Measurements from ENCODE around the gene GDE1. TPM values are rescaled to one million over a fixed set of nuclear protein-coding genes. Genes with fewer than 3 reads are reported as not detected.

The GDE1 gene
- total RNA-seq, 1 experiment from 2014 or later: 65.7 TPM

DNA sequence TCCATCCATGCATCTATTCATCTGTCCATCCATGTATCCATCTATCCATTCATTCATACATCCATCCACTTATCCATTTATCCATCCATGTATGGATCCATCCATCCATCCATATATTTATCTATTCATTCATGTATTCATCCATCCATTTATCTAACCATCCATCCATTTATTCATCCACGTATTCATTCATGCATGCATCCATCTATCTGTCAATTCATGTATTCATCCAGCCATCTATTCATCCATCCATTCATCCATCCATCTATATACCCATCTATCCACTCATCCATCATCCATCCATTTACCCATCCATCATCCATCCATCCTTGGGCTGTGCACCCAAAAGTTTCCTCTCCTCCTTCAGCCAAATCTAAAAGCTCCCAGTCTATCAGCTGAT is 43.4 kb downstream of the GDE1 start:
- no peak overlapping the region for H3K4me3 Mint-ChIP-seq
- H3K27ac Mint-ChIP-seq: no peak overlapping the region
- CTCF ChIA-PET: interaction anchor here (0.6 to 1.6 kb wide), 4 partner anchors 24 to 105 kb away, joined by 3 to 6 read pairs (median 4); partner anchors contain the start of gene VPS35L
- peaks cover 8% of the 10 kb centered on the region; the same call in 1 of the 2 replicates for H3K9me3 Mint-ChIP-seq
- no peak for ATAC-seq
- no peaks in the 10 kb centered on the region for H3K27me3 Mint-ChIP-seq (ENCODE audit: low read depth)
- H3K4me1 Mint-ChIP-seq: peaks cover 7% of the 10 kb centered on the region; the same call in 1 of the 2 replicates
- POLR2A ChIA-PET: no interaction called here
- H3K36me3 Mint-ChIP-seq: no peaks in the 10 kb centered on the region
- DNase-seq (ENCODE audit: low spot score): no peak
- TF ChIP-seq SMAD4 (CRISPR knock-in tag; IDR thresholded peaks at IDR 0.05): no peak
- TF ChIP-seq ZNF219 (CRISPR knock-in tag; IDR thresholded peaks at IDR 0.05; ENCODE audit: borderline replicate concordance): no peak
- TF ChIP-seq, protein P1, sequence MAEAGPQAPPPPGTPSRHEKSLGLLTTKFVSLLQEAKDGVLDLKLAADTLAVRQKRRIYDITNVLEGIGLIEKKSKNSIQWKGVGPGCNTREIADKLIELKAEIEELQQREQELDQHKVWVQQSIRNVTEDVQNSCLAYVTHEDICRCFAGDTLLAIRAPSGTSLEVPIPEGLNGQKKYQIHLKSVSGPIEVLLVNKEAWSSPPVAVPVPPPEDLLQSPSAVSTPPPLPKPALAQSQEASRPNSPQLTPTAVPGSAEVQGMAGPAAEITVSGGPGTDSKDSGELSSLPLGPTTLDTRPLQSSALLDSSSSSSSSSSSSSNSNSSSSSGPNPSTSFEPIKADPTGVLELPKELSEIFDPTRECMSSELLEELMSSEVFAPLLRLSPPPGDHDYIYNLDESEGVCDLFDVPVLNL (CRISPR knock-in tag; IDR thresholded peaks at IDR 0.05; ENCODE audit: borderline replicate concordance, low read depth): no peak
- TF ChIP-seq ZNF416 (CRISPR knock-in tag; IDR thresholded peaks at IDR 0.05): no peak
- no peak for TF ChIP-seq MXD4 (CRISPR knock-in tag; IDR thresholded peaks at IDR 0.05; ENCODE audit: borderline replicate concordance)
- no peak for TF ChIP-seq IRF2 (CRISPR knock-in tag; IDR thresholded peaks at IDR 0.05; ENCODE audit: borderline replicate concordance, low read depth)
- TF ChIP-seq ZNF121 (CRISPR knock-in tag; IDR thresholded peaks at IDR 0.05): no peak
- TF ChIP-seq GABPB1 (CRISPR knock-in tag; IDR thresholded peaks at IDR 0.05): no peak
- TF ChIP-seq OVOL2 (CRISPR knock-in tag; IDR thresholded peaks at IDR 0.05; ENCODE audit: borderline replicate concordance): no peak
- TF ChIP-seq ZNF671 (CRISPR knock-in tag; IDR thresholded peaks at IDR 0.05): no peak
- no peak for TF ChIP-seq GTF2I (CRISPR knock-in tag; conservative IDR thresholded peaks at IDR 0.05)
- TF ChIP-seq ZNF396 (CRISPR knock-in tag; IDR thresholded peaks at IDR 0.05; ENCODE audit: borderline replicate concordance): no peak
- TF ChIP-seq JUN (CRISPR knock-in tag; IDR thresholded peaks at IDR 0.05): no peak
- TF ChIP-seq, protein P2, sequence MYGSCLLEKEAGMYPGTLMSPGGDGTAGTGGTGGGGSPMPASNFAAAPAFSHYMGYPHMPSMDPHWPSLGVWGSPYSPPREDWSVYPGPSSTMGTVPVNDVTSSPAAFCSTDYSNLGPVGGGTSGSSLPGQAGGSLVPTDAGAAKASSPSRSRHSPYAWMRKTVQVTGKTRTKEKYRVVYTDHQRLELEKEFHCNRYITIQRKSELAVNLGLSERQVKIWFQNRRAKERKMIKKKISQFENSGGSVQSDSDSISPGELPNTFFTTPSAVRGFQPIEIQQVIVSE (CRISPR knock-in tag; IDR thresholded peaks at IDR 0.05; ENCODE audit: borderline replicate concordance): no peak
- TF ChIP-seq, protein P3, sequence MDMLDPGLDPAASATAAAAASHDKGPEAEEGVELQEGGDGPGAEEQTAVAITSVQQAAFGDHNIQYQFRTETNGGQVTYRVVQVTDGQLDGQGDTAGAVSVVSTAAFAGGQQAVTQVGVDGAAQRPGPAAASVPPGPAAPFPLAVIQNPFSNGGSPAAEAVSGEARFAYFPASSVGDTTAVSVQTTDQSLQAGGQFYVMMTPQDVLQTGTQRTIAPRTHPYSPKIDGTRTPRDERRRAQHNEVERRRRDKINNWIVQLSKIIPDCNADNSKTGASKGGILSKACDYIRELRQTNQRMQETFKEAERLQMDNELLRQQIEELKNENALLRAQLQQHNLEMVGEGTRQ (CRISPR knock-in tag; IDR thresholded peaks at IDR 0.05): no peak
- TF ChIP-seq, protein P4, sequence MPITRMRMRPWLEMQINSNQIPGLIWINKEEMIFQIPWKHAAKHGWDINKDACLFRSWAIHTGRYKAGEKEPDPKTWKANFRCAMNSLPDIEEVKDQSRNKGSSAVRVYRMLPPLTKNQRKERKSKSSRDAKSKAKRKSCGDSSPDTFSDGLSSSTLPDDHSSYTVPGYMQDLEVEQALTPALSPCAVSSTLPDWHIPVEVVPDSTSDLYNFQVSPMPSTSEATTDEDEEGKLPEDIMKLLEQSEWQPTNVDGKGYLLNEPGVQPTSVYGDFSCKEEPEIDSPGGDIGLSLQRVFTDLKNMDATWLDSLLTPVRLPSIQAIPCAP (CRISPR knock-in tag; IDR thresholded peaks at IDR 0.05): no peak
- no peak for TF ChIP-seq CBFB (CRISPR knock-in tag; IDR thresholded peaks at IDR 0.05; ENCODE audit: low read depth)
- TF ChIP-seq, protein P5, sequence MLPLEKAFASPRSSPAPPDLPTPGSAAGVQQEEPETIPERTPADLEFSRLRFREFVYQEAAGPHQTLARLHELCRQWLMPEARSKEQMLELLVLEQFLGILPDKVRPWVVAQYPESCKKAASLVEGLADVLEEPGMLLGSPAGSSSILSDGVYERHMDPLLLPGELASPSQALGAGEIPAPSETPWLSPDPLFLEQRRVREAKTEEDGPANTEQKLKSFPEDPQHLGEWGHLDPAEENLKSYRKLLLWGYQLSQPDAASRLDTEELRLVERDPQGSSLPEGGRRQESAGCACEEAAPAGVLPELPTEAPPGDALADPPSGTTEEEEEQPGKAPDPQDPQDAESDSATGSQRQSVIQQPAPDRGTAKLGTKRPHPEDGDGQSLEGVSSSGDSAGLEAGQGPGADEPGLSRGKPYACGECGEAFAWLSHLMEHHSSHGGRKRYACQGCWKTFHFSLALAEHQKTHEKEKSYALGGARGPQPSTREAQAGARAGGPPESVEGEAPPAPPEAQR (CRISPR knock-in tag; IDR thresholded peaks at IDR 0.05): no peak

DNA sequence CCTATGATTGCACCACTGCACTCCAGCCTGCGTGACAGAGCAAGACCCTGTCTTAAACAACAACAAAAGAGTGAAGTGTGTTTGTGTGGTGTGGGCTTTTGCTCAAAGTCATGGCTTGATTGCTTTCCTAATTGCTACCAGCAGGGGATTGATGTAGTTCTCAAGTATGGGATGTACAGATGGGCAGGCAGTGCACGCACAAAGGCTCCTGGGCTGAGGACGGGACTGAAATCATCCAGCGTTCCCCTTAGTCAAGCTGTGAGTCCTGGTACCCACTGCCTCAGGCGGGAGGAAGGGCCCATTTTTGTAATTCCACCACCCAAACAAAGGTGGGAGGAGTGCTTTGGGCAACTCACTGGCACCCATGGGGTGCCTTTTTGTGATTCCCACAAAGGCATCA is 47.3 kb downstream of the GDE1 start:
- H3K27me3 Mint-ChIP-seq (ENCODE audit: low read depth): no peaks in the 10 kb centered on the region
- ChIA-PET CTCF (no interaction called here), POLR2A (no interaction called here)
- no peak for ATAC-seq
- peaks cover 3% of the 10 kb centered on the region; the same call in 1 of the 2 replicates for H3K4me1 Mint-ChIP-seq
- H3K4me3 Mint-ChIP-seq: no peak overlapping the region
- peaks cover 8% of the 10 kb centered on the region; the same call in 1 of the 2 replicates for H3K9me3 Mint-ChIP-seq
- peaks cover 2% of the 10 kb centered on the region; the same call in 1 of the 2 replicates for H3K36me3 Mint-ChIP-seq
- H3K27ac Mint-ChIP-seq: no peak overlapping the region
- DNase-seq (ENCODE audit: low spot score): no peak
- TF ChIP-seq ZNF396 (CRISPR knock-in tag; IDR thresholded peaks at IDR 0.05; ENCODE audit: borderline replicate concordance) (no peak), MXD4 (CRISPR knock-in tag; IDR thresholded peaks at IDR 0.05; ENCODE audit: borderline replicate concordance) (no peak), ZNF423 (CRISPR knock-in tag; IDR thresholded peaks at IDR 0.05) (no peak)
- TF ChIP-seq, protein P6, sequence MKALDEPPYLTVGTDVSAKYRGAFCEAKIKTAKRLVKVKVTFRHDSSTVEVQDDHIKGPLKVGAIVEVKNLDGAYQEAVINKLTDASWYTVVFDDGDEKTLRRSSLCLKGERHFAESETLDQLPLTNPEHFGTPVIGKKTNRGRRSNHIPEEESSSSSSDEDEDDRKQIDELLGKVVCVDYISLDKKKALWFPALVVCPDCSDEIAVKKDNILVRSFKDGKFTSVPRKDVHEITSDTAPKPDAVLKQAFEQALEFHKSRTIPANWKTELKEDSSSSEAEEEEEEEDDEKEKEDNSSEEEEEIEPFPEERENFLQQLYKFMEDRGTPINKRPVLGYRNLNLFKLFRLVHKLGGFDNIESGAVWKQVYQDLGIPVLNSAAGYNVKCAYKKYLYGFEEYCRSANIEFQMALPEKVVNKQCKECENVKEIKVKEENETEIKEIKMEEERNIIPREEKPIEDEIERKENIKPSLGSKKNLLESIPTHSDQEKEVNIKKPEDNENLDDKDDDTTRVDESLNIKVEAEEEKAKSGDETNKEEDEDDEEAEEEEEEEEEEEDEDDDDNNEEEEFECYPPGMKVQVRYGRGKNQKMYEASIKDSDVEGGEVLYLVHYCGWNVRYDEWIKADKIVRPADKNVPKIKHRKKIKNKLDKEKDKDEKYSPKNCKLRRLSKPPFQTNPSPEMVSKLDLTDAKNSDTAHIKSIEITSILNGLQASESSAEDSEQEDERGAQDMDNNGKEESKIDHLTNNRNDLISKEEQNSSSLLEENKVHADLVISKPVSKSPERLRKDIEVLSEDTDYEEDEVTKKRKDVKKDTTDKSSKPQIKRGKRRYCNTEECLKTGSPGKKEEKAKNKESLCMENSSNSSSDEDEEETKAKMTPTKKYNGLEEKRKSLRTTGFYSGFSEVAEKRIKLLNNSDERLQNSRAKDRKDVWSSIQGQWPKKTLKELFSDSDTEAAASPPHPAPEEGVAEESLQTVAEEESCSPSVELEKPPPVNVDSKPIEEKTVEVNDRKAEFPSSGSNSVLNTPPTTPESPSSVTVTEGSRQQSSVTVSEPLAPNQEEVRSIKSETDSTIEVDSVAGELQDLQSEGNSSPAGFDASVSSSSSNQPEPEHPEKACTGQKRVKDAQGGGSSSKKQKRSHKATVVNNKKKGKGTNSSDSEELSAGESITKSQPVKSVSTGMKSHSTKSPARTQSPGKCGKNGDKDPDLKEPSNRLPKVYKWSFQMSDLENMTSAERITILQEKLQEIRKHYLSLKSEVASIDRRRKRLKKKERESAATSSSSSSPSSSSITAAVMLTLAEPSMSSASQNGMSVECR (CRISPR knock-in tag; IDR thresholded peaks at IDR 0.05; ENCODE audit: borderline replicate concordance): no peak
- TF ChIP-seq, protein P7, sequence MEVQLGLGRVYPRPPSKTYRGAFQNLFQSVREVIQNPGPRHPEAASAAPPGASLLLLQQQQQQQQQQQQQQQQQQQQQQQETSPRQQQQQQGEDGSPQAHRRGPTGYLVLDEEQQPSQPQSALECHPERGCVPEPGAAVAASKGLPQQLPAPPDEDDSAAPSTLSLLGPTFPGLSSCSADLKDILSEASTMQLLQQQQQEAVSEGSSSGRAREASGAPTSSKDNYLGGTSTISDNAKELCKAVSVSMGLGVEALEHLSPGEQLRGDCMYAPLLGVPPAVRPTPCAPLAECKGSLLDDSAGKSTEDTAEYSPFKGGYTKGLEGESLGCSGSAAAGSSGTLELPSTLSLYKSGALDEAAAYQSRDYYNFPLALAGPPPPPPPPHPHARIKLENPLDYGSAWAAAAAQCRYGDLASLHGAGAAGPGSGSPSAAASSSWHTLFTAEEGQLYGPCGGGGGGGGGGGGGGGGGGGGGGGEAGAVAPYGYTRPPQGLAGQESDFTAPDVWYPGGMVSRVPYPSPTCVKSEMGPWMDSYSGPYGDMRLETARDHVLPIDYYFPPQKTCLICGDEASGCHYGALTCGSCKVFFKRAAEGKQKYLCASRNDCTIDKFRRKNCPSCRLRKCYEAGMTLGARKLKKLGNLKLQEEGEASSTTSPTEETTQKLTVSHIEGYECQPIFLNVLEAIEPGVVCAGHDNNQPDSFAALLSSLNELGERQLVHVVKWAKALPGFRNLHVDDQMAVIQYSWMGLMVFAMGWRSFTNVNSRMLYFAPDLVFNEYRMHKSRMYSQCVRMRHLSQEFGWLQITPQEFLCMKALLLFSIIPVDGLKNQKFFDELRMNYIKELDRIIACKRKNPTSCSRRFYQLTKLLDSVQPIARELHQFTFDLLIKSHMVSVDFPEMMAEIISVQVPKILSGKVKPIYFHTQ (CRISPR knock-in tag; IDR thresholded peaks at IDR 0.05): no peak
- TF ChIP-seq, protein P8, sequence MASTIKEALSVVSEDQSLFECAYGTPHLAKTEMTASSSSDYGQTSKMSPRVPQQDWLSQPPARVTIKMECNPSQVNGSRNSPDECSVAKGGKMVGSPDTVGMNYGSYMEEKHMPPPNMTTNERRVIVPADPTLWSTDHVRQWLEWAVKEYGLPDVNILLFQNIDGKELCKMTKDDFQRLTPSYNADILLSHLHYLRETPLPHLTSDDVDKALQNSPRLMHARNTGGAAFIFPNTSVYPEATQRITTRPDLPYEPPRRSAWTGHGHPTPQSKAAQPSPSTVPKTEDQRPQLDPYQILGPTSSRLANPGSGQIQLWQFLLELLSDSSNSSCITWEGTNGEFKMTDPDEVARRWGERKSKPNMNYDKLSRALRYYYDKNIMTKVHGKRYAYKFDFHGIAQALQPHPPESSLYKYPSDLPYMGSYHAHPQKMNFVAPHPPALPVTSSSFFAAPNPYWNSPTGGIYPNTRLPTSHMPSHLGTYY (CRISPR knock-in tag; IDR thresholded peaks at IDR 0.05): no peak
